HTR-8/SVneo (cell line): ENCODE measurements around the gene CREB5.

Source experiments
- DNase-seq: peaks from one replicate; pipeline ENCODE4 v3.0.0; 2011; ENCODE audit warnings: low spot score, mixed read lengths; ENCODE audit not compliant: insufficient read length
- FAIRE-seq: peaks from 2 replicates; lab custom pipeline; 2011; peaks lifted over from hg19 to GRCh38; lab: Jason Lieb, UNC

Gene CREB5

GRCh38 chr7:28661826-28662595 is 249.7 kb downstream of the CREB5 start:
- DNase-seq: no peak
- FAIRE-seq: no peak

- DNase-seq (no peak), FAIRE-seq (no peak)
These were observed 253.8 kb downstream of the CREB5 start for GRCh38 chr7:28666154-28666553.

- DNase-seq: no peak
- FAIRE-seq: no peak
These were observed 255.8 kb downstream of the CREB5 start for GRCh38 chr7:28668085-28668484.

- FAIRE-seq (no peak), DNase-seq (no peak)
These were observed 257.0 kb downstream of the CREB5 start for GRCh38 chr7:28669330-28669729.

- DNase-seq: no peak
These were observed 259.2 kb downstream of the CREB5 start for GRCh38 chr7:28671526-28671925.

GRCh38 chr7:28672397-28672797 is 260.1 kb downstream of the CREB5 start:
- DNase-seq (no peak), FAIRE-seq (no peak)

More at GRCh38 chr7:28671526-28671925, 259.2 kb downstream of the CREB5 start:
- no peak for FAIRE-seq

GRCh38 chr7:28674359-28674782 is 262.1 kb downstream of the CREB5 start:
- FAIRE-seq: no peak

GRCh38 chr7:28675429-28675828 is 263.1 kb downstream of the CREB5 start:
- DNase-seq (no peak), FAIRE-seq (no peak)

More at GRCh38 chr7:28674359-28674782, 262.1 kb downstream of the CREB5 start:
- DNase-seq: no peak

GRCh38 chr7:28677668-28678067 is 265.4 kb downstream of the CREB5 start:
- no peak for DNase-seq
- no peak for FAIRE-seq

GRCh38 chr7:28678431-28678965 is 266.2 kb downstream of the CREB5 start:
- FAIRE-seq: no peak
- DNase-seq: no peak

- no peak for DNase-seq
- FAIRE-seq: no peak
These were observed 269.5 kb downstream of the CREB5 start for GRCh38 chr7:28681693-28682310.

GRCh38 chr7:28682801-28683200 is 270.5 kb downstream of the CREB5 start:
- FAIRE-seq (no peak), DNase-seq (no peak)

GRCh38 chr7:28684650-28685241 is 272.4 kb downstream of the CREB5 start:
- FAIRE-seq: no peak
- DNase-seq: no peak

- FAIRE-seq (no peak), DNase-seq (no peak)
These were observed 272.9 kb downstream of the CREB5 start for GRCh38 chr7:28685242-28685643.

- peak; percentile 91 for FAIRE-seq
- peak; percentile 90 for DNase-seq
These were observed 273.5 kb downstream of the CREB5 start for GRCh38 chr7:28685644-28686417.

GRCh38 chr7:28686418-28686800 is 274.1 kb downstream of the CREB5 start:
- FAIRE-seq: no peak
- DNase-seq: peak; percentile 25

GRCh38 chr7:28687537-28687936 is 275.2 kb downstream of the CREB5 start:
- DNase-seq: no peak
- FAIRE-seq: no peak

- FAIRE-seq (no peak), DNase-seq (no peak)
These were observed 275.9 kb downstream of the CREB5 start for GRCh38 chr7:28688174-28688573.

GRCh38 chr7:28688651-28689050 is 276.3 kb downstream of the CREB5 start:
- DNase-seq (no peak), FAIRE-seq (no peak)
